ENCODE measurements around the gene CDKN2A.
"Not testable (repeated sequence)": the region's sequence is repeated elsewhere in the genome, so short reads cannot be mapped to it uniquely, and the experiment has no call there.

CDKN2A gene

DNA sequence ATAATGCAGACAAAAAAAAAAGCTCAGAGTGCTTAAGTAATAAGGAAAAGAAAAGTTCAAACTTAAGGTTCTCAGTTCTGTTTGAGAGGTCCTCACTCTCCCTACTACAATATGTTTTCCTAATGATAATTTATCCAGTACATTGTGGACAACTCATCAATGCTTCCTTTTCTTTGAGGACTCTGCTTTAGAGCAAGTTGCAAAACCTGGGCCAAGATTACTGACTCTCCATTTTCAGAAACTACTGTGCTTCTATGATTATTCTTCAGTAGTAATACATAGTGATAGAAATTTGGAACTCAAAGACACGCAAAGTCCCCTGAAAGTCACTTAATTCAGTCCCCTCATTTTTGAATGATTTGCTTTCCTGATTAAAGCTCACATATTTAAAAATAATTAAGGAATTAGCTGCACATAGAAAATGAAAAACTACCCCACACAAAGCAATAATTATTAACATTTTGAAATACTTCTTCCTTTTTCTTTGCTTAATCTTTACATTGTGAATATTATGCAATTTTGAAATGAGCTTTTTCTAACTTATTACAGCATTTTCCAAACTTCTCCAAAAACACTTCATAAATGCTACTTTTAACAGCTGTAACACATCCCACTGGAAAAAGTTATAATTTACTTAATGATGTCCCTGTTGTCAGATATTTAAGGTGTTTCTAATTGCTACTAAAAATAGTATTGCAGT is 11.2 kb downstream of the CDKN2A start:
- DNase-seq: no peak

- DNase-seq: no peak
These were observed 11.8 kb downstream of the CDKN2A start for GRCh38 chr9:21982391-21982790.

DNA sequence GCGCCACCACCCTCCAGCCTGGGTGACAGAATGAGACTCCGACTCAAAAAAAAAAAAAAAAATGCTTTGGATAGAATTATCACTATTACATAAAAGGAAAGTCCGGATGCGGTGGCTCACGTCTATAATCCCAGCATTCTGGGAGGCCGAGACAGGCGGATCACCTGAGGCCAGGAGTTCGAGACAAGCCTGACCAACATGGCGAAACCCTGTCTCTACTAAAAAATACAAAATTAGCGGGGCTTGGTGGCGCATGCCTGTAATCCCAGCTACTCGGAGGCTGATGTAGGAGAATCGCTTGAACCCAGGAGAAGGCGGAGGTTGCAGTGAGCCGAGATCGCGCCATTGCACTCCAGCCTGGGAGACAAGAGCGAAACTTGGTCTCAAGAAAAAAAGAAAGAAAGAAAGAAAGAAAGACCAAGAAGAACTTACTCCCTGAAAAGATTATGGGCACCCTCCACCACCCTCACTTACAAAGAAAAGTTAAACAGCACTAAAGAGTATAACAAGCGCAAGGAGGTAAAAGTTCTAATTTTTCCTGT is 17.8 kb downstream of the CDKN2A start:
- no peak for DNase-seq

- no peak for DNase-seq
These were observed 19.3 kb downstream of the CDKN2A start for GRCh38 chr9:21974722-21975409.

DNA sequence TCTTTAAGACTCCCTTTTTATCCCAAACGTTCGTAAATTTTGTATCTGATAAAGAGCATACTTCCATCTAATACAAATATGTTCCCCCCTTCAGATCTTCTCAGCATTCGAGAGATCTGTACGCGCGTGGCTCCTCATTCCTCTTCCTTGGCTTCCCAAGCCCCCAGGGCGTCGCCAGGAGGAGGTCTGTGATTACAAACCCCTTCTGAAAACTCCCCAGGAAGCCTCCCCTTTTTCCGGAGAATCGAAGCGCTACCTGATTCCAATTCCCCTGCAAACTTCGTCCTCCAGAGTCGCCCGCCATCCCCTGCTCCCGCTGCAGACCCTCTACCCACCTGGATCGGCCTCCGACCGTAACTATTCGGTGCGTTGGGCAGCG is 19.9 kb downstream of the CDKN2A start:
- no peak for DNase-seq

DNA sequence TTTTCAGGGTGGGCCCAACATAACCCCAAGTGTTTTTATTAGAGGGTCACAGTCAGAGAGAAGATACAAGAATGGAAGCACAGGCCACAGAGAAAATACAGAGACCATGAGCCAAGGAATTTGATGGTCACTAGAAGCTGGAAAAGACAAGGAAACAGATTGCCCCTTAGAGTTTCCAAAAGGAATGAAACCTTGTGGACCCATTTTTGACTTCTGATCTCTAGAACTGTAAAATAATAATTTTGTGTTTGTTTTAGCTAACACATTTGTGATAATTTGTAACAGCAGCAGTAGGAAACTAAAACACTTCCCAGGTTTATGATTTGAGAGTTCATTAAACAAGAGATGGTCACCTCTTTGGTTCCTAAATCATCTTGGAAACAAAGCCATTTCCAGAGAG is 21.8 kb downstream of the CDKN2A start:
- no peak for DNase-seq

DNA sequence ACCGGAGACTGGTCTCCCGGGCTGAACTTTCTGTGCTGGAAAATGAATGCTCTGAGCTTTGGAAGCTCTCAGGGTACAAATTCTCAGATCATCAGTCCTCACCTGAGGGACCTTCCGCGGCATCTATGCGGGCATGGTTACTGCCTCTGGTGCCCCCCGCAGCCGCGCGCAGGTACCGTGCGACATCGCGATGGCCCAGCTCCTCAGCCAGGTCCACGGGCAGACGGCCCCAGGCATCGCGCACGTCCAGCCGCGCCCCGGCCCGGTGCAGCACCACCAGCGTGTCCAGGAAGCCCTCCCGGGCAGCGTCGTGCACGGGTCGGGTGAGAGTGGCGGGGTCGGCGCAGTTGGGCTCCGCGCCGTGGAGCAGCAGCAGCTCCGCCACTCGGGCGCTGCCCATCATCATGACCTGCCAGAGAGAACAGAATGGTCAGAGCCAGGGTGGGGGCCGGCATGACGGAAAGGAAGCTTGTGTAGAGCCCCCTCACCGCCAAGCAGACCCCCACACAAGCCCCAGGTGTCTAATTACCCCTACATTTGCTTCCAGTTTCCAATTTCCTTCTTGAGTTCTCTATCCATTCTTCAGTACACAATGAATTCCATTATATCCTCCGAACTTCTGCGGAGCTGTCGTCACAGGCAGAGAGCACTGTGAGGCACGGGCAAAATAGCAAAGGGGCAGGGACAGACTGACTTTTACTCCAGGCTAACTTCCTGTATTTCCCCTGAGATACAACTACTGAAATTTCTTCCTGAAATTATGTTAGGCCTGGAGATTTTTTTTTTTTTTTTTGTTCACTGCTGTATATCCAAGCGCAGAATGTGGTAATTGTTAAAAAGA is 23.2 kb downstream of the CDKN2A start:
- DNase-seq: no peak

DNA sequence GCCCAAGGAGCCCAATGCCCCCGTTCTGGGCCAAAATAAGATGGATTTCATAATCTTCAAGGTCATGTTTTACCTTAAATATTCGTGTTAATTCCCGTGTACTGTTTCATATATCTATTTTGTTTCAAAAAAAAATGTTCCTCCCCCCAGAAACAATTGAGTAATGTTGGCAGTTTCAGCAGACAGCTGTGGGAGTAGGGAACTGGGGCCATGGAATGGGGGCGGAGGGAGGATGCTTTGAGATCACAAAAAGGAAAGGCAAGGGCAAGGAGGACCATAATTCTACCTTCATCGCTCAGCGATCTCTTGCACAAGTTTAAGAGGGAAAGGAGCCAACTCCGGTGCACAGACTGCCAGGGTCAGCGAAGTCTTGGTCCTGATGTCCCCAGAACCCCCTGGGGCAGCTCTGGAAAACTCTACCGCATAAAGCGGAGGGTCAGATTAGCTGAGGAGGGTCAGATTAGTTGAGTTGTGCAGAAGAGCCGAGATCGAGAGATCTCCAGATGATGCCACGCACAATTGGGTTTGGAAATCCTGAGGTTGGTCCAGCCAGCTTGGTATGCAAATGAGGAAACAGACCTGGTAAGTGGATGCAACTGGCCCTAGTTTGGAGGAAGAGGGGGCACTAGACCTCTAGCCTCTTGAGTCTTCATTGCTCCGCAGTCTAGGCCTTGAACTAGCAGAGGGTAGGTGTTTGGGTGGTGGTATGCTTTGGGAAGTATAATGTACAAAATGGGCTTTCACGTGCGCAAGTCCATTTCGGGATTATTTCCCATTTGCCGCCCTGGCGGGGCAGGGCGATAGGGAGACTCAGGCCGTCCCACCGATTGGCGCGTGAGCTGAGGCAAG is 24.0 kb downstream of the CDKN2A start:
- DNase-seq: no peak

DNA sequence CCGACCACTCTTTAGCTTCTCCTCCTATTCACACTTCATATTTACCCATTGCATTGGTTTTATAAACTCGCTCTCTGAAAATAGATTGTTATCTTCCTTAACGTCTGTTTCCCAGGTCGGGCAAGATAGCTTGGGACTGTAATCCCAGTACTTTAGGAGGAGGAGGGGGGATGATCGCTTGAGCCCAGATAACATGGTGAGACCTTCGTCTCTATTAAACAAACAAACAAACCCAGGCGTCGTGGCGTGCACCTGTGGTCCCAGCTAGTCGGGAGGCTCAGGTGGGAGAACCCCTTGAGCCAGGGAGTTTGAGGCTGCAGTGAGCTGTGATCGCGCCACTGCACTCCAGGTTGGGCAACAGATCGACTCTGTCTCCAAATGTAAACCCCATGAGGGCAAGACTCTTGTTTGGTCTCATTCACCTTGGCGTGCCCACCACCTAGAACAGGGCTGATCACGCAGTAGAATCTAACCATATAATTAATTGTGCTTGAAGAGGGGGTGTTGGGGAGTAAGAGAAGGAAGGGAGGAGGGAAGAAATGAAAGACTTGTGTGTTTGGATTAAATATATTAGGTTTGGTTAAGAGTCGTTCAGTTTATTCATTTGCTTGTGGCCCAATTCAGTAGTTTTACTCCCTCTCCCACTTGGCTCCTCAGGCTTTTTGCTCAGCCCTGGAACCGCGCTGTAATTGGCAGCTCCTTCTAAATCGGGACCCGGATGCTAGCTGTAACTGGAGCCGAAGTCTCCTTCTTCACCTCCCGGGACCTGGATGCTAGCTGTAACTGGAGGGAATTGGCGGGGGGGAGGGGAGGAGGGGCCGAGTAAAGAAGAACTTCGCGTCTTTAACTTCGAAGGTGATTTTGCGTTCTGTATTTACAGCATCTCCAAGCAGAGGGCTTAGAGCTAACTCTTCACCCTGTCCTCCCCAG is 24.9 kb downstream of the CDKN2A start:
- DNase-seq: no peak

DNA sequence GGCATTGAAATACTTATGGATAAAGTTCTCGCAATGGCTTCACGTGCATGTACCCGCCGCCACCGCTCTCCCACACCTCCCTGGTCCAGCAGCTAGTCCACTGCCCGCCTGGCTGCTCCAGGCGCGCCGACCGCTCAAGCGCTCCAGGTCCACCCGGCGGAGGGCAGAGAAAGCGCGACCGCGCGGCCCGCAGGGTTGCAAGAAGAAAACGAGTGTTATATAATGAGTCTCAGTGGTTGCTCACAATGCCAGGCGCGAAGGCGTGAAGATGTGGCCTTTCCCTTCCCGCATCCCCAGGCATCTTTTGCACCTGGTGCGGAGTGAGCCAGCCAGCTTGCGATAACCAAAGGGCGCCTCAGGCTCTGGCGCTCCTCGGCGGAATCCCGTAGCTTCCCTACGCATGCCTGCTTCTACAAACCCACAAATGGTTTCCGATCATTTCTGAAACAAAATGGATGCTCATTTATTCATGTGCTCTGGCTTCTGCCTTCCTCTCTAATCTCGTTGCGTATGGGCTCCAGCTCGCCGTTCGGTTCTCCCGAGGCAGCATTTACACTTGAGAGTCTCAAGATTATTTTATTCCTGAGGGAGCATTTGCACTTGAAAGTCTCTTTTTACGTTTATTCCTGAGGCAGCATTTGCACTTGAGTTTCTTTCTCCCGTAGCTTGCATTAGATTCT is 25.7 kb downstream of the CDKN2A start:
- DNase-seq: no peak

GRCh38 chr9:21967702-21968101 is 26.5 kb downstream of the CDKN2A start:
- no peak for DNase-seq

GRCh38 chr9:21967169-21967568 is 27.0 kb downstream of the CDKN2A start:
- DNase-seq: no peak

DNA sequence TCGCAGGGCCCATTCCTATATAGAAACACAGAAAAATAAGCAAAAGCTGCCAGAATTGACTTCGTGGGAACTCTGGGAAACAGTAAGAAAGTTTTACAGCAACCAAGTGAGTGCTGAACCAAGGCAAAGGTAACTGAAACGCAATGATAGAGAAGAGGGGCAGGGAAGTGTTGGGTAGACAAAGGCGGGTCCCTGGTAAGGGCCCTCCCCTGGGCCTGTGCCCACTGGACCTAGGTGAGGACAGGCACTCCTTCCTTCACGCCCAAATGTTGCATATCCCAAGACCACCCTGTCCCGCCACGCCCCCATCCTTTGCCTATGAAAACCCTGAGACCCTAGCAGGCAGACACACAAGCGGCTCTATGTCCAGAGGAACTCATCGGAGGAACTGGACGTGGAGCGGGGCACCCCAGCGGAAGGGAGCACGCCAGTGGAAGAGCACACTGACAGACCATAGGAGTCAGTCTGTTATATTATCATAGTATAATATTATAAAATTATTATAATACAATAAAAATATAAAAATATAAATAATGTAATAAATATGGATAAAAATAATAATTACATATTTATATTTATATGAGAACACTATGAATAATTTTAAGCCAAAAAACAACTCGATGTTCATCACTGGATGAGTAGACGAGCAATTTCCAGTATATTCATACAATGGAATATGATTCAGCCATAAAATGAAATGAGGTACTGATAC is 27.9 kb downstream of the CDKN2A start:
- DNase-seq: no peak

- no peak for DNase-seq
These were observed 28.7 kb downstream of the CDKN2A start for GRCh38 chr9:21965401-21965951.

DNA sequence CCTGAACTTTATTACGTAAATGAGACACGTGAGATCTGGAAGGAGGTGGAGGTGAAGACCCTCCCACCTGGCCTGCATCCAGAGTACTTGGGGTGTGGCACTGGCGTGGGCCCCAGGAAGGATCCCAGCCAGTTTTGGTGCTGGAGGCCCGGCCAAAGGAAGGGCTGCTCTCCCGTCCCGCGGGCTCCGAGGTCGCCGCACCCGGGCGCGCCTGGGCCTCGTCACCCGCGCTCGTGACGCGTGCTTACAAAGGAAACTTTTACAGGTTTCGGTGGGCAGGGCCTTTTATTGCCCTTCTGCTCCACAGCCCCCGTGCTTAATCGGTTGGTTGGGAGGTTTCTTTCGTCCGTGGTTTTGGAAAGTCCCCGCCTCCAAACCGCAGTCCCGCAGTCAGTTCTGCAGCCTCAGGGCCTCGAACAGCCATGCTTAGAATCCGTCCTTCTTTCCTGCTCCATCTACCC is 29.2 kb downstream of the CDKN2A start:
- no peak for DNase-seq

- DNase-seq: no peak
These were observed 32.6 kb downstream of the CDKN2A start for GRCh38 chr9:21961569-21961968.

DNA sequence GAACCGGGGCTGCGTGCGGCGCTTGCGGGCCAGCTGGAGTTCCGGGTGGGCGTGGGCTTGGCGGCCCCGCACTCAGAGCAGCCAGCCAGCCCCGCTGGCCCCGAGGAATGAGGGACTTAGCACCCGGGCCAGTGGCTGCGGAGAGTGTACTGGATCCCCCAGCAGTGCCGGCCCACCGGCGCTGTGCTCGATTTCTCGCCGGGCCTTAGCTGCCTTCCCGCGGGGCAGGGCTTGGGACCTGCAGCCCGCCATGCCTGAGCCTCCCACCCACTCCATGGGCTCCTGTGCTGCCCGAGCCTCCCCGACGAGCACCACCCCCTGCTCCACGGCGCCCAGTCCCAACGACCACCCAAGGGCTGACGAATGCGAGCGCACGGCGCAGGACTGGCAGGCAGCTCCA is 34.9 kb downstream of the CDKN2A start:
- not testable (repeated sequence) for DNase-seq

DNA sequence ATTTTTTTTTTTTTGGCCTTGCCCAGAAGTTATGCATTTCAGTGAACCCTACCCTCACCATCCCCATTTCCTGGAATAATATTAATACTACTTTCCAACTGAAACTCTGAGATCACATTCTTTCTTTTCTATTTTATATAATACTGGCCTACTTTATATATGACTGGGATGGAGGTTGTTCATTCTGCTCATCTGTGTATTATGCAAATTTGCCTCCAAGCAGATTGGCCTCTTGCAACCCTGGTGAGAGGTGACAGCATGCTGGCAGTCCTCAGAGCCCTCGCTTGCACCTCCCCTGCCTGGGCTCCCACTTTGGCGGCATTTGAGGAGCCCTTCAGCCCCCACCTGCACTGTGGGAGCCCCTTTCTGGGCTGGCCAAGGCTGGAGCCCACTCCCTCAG is 35.4 kb downstream of the CDKN2A start:
- no peak for DNase-seq

Data from anterior cingulate cortex (tissue), 58 donors.